Retinal pigment epithelial cell (primary cell): ENCODE data around the gene ZBTB47.

Source experiments
- DNase-seq: peaks from one replicate; pipeline ENCODE4 v3.0.0-alpha.2; 2010; ENCODE audit warnings: low read depth
- H3K4me3 ChIP-seq: 2 replicates; pipeline ENCODE4 v1.5.1; 2011; ENCODE audit warnings: mild to moderate bottlenecking, low read length, control low read depth, moderate library complexity
- TF ChIP-seq, protein P1 (sequence below): conservative IDR thresholded peaks from 2 replicates; pipeline ENCODE4 v1.5.1; 2011; ENCODE audit warnings: low read depth, low read length, control low read depth, inconsistent platforms

Gene ZBTB47

DNA sequence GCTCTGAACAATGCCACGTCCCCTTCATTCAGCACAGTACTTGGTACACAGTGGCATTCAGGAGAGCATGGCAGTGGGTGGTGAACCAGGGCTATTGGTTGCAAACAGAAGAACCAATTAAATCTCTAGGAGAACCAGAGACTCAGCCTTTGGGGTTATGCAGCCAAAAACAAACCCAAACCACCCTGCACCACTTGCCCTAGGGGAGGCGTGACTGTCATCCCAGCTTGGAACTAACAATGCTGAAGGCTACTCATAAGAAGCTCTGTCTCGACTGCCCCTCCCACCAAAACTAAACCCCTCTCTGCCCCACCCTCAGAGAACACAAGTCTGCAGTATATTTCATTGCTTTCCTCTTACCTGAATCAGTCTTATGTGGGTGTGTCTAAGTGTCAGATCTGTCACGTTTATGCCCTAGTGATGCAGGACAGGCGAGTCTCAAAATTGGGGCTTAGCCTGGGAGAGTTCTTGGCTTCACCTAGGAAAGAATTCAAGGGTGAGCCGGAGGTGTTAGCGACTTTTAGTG is 16.6 kb downstream of the ZBTB47 start:
- DNase-seq = no peak
- TF ChIP-seq, protein P1, sequence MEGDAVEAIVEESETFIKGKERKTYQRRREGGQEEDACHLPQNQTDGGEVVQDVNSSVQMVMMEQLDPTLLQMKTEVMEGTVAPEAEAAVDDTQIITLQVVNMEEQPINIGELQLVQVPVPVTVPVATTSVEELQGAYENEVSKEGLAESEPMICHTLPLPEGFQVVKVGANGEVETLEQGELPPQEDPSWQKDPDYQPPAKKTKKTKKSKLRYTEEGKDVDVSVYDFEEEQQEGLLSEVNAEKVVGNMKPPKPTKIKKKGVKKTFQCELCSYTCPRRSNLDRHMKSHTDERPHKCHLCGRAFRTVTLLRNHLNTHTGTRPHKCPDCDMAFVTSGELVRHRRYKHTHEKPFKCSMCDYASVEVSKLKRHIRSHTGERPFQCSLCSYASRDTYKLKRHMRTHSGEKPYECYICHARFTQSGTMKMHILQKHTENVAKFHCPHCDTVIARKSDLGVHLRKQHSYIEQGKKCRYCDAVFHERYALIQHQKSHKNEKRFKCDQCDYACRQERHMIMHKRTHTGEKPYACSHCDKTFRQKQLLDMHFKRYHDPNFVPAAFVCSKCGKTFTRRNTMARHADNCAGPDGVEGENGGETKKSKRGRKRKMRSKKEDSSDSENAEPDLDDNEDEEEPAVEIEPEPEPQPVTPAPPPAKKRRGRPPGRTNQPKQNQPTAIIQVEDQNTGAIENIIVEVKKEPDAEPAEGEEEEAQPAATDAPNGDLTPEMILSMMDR = no peak
- H3K4me3 ChIP-seq = no peak overlapping the region

DNA sequence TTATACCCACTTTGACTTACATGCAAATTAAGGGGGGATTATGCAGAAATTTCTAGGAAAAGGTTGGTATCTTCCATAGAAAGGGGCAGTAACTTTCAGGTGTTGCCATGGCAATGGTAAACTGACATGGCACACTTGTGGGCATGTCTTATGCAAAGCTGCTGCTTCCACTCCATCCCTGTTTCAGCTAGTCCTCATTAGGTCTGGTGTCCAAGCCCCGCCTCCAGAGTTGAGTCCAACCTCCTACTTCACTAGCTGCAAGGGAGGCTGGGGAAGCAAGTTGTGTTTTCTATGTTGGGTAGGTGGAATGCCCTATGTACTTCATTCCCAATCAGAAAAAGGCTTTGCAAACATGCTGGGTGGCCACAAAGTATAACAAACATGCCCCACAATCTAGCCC is 17.2 kb downstream of the ZBTB47 start:
- TF ChIP-seq, protein P1 = no peak
- no peak for DNase-seq
- H3K4me3 ChIP-seq = no peak overlapping the region

DNA sequence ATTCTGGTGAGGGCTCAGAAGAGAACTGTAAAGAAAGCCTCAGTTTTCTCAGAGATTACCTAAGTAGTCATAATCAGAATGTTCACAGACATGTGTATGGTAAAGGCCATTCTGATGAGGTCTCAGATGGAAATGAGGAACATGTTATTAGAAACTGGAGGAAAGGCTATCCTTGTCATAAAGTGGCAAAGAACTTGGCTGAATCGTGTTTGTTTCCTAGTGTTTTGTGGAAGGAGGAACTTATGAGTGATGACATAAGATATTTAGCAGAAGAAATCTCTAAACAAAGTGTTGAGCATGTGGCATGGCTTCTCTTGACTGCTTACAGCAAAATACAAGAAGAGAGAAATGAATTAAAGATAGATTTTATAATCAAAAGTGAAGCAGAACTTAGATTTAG is 19.0 kb downstream of the ZBTB47 start:
- TF ChIP-seq, protein P1 = no peak

DNA sequence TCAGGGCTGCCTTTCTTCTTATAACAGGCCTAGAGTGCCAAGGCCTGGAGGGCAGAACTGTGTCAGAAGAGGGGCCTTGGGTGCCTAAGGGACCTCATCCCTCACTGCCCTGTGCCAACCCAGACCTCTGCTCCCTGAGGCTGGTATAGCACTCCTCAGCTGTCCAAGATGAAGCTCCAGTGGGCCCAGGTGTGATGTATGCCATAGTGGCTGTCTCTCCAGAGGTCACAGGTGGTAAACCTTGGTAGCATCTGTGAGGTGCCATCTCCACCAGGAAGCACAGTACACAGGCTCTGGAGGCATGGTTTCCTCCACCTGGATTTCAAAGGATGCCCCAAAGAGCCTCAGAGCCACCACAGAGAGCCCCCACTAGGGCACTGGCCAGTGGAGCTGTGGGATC is 19.6 kb downstream of the ZBTB47 start:
- H3K4me3 ChIP-seq = no peak overlapping the region
- TF ChIP-seq, protein P1 = no peak
- DNase-seq = no peak

More for the DNA sequence above, 19.0 kb downstream of the ZBTB47 start:
- no peak overlapping the region for H3K4me3 ChIP-seq
- DNase-seq = no peak

DNA sequence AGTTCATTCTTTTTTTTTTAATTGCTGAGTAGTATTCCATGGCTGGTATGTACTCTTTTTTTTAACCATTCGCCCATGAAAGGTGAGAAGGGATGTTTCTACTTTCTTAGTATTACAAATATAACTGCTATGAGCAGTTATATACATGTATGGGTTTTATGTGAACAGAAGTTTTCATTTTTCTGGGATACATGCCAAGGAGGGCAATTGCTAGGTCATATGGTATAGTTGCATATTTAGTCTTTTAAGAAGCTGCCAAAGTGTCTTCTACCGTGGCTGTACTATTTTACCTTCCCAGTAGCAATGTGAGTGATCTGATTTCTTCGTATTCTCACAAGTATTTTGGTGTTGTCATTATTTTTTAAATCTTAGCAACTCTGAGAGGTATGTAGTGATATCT is 20.6 kb downstream of the ZBTB47 start:
- no peak for DNase-seq
- TF ChIP-seq, protein P1 = no peak
- no peak overlapping the region for H3K4me3 ChIP-seq

DNA sequence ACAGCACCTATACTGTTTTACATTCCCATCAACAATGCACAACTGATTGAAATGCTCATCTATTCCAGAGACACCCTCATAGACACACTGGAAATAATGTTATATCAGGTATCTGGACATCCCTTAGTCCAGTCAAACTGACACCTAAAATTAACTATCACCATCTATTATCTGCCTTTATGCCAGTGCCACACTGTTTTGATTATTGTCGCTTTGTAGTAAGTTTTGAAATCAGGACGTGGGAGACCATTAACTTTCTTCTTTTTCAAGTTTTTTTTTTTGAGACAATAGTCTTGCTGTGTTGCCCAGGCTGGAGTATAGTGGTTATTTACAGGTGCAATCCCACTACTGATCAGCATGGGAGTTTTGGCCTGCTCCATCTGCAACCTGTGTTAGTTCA is 22.4 kb downstream of the ZBTB47 start:
- TF ChIP-seq, protein P1 = no peak
- no peak for DNase-seq

DNA sequence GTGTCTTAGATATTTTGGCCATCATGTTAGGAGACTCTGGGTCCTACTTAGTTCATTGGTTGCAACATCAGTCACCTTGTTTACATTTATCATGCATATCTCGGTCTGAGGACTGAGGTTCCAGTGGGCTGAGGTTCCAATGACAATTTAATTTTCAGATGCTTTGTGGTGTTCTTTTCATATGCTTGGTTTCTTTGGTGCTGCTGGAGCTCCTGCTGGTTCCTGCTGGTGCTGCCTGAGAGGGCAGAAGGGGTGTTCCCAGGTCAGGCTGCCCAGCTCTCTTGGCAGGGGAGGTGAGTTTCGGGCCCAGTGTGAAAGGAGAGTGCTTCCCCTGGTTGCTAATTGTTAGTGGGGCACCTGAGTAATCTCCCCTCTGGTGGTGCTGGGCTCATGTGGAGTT is 24.9 kb downstream of the ZBTB47 start:
- TF ChIP-seq, protein P1 = no peak
- H3K4me3 ChIP-seq = no peak overlapping the region
- DNase-seq = no peak

More for the DNA sequence above, 22.4 kb downstream of the ZBTB47 start:
- no peak overlapping the region for H3K4me3 ChIP-seq
